Uterus (tissue), 2 donors: ENCODE measurements around the gene ABCA1.

ENCODE experiments used
- CTCF ChIP-seq, 4 experiments: fragments of 200-600 bp in 2 of 4; fragments of 450-650 bp in 2 of 4; sonication (generic) in 2 of 4; IDR thresholded peaks; one replicate each; pipeline ENCODE4 v1.5.1; 2016 to 2019; ENCODE audit warnings: antibody characterized with exemption in 4 of 4, mild to moderate bottlenecking in 2 of 4, moderate library complexity in 1 of 4
- POLR2A ChIP-seq, 2 donors: fragments of 450-650 bp; IDR thresholded peaks; one replicate each; pipeline ENCODE4 v1.6.1; 2016; ENCODE audit warnings: antibody characterized with exemption in 2 of 2, mild to moderate bottlenecking in 1 of 2, moderate library complexity in 1 of 2

GRCh38 chr9:104864675-104865104, 63.3 kb downstream of the ABCA1 start:
- TF ChIP-seq CTCF (IDR thresholded peaks at IDR 0.05) (no peak), POLR2A (IDR thresholded peaks at IDR 0.05) (no peak)
